ENCODE measurements around the gene LGR5. TPM values are rescaled to one million over a fixed set of nuclear protein-coding genes. Genes with fewer than 3 reads are reported as not detected.

The LGR5 gene
- total RNA-seq, 4 donors from 2014 or later: under 0.01 to 34.5 (median 0.43) TPM

- no peaks in the 10 kb centered on the region for H3K36me3 ChIP-seq
- H3K27ac ChIP-seq: no peak overlapping the region
- no peaks in the 10 kb centered on the region for H3K27me3 ChIP-seq
- no peak for DNase-seq
- TF ChIP-seq POLR2A (IDR thresholded peaks at IDR 0.05) (no peak), CTCF (IDR thresholded peaks at IDR 0.05) (no peak)
- no peaks in the 10 kb centered on the region for H3K9me3 ChIP-seq
- intact Hi-C loops (cut with DNase I; ENCODE audit: low total_unique reads): no loop called here
- no peaks in the 10 kb centered on the region for H3K4me1 ChIP-seq
- no peak overlapping the region for H3K4me3 ChIP-seq
These were observed 64.9 kb downstream of the LGR5 start for GRCh38 chr12:71504476-71504875.

GRCh38 chr12:71509705-71510104 lies 70.1 kb downstream of the LGR5 start:
- Histone ChIP-seq H3K27me3 (no peaks in the 10 kb centered on the region), H3K4me3 (no peak overlapping the region), H3K27ac (no peak overlapping the region), H3K4me1 (no peaks in the 10 kb centered on the region), H3K36me3 (no peaks in the 10 kb centered on the region), H3K9me3 (no peaks in the 10 kb centered on the region)
- intact Hi-C loops (cut with DNase I; ENCODE audit: low total_unique reads): no loop called here
- DNase-seq: no peak
- TF ChIP-seq POLR2A (IDR thresholded peaks at IDR 0.05): no peak
- TF ChIP-seq CTCF (IDR thresholded peaks at IDR 0.05): no peak

- TF ChIP-seq CTCF (IDR thresholded peaks at IDR 0.05) (no peak), POLR2A (IDR thresholded peaks at IDR 0.05) (no peak)
These were observed 77.7 kb downstream of the LGR5 start for GRCh38 chr12:71517145-71517846.

GRCh38 chr12:71521125-71521524 lies 81.5 kb downstream of the LGR5 start:
- Histone ChIP-seq H3K4me3 (no peak overlapping the region), H3K27me3 (peaks cover 0 to 8% of the 10 kb centered on the region in 2 donors), H3K9me3 (no peaks in the 10 kb centered on the region), H3K36me3 (no peaks in the 10 kb centered on the region), H3K27ac (no peak overlapping the region), H3K4me1 (no peaks in the 10 kb centered on the region)
- no peak for DNase-seq
- intact Hi-C loops (cut with DNase I; ENCODE audit: low total_unique reads): no loop called here
- TF ChIP-seq CTCF (IDR thresholded peaks at IDR 0.05) (no peak), POLR2A (IDR thresholded peaks at IDR 0.05) (no peak)

More at GRCh38 chr12:71517145-71517846, 77.7 kb downstream of the LGR5 start:
- H3K9me3 ChIP-seq: no peaks in the 10 kb centered on the region
- H3K27ac ChIP-seq: no peak overlapping the region
- H3K36me3 ChIP-seq: no peaks in the 10 kb centered on the region
- DNase-seq: no peak
- intact Hi-C loops (cut with DNase I; ENCODE audit: low total_unique reads): no loop called here
- H3K4me1 ChIP-seq: no peaks in the 10 kb centered on the region
- H3K4me3 ChIP-seq: no peak overlapping the region
- no peaks in the 10 kb centered on the region for H3K27me3 ChIP-seq

- DNase-seq: no peak
- H3K36me3 ChIP-seq: no peaks in the 10 kb centered on the region
- H3K4me1 ChIP-seq: no peaks in the 10 kb centered on the region
- intact Hi-C loops (cut with DNase I; ENCODE audit: low total_unique reads): no loop called here
- no peaks in the 10 kb centered on the region for H3K9me3 ChIP-seq
- H3K4me3 ChIP-seq: no peak overlapping the region
- peaks cover 0 to 8% of the 10 kb centered on the region in 2 donors for H3K27me3 ChIP-seq
- no peak for TF ChIP-seq CTCF (IDR thresholded peaks at IDR 0.05)
- TF ChIP-seq POLR2A (IDR thresholded peaks at IDR 0.05): no peak
- H3K27ac ChIP-seq: no peak overlapping the region
These were observed 85.0 kb downstream of the LGR5 start for GRCh38 chr12:71524626-71525025.

Data from uterus (tissue), 4 donors.